Panc1 (cell line): ENCODE measurements around the gene LUZP4.
"Not testable (repeated sequence)": the region's sequence is repeated elsewhere in the genome, so short reads cannot be mapped to it uniquely, and the experiment has no call there.

Experiments used
- CTCF ChIP-seq: fragments of 450-650 bp; IDR thresholded peaks from 2 replicates; pipeline ENCODE4 v1.5.1; 2017; ENCODE audit warnings: mild to moderate bottlenecking
- POLR2AphosphoS5 ChIP-seq: IDR thresholded peaks from 2 replicates; pipeline ENCODE4 v1.6.1; 2012; ENCODE audit warnings: mild to moderate bottlenecking, low read depth, low read length, moderate library complexity
- REST ChIP-seq, 2 experiments: IDR thresholded peaks; 2 replicates each; pipeline ENCODE4 v1.6.1; 2011 to 2012; ENCODE audit warnings: low read depth in 2 of 2, control low read depth in 1 of 2, low read length in 1 of 2, mild to moderate bottlenecking in 1 of 2, moderate library complexity in 1 of 2; ENCODE audit not compliant: insufficient read depth in 1 of 2
- SIN3A ChIP-seq: IDR thresholded peaks from 2 replicates; pipeline ENCODE4 v1.6.1; 2012; ENCODE audit warnings: low read depth, mild to moderate bottlenecking, low read length, moderate library complexity, borderline replicate concordance; ENCODE audit not compliant: insufficient read depth
- TCF7L2 ChIP-seq: IDR thresholded peaks from 2 replicates; pipeline ENCODE4 v1.6.1; 2011; ENCODE audit warnings: mild to moderate bottlenecking, low read depth, low read length, inconsistent platforms

GRCh38 chrX:115329282-115329681, 39.8 kb downstream of the LUZP4 start:
- TF ChIP-seq CTCF; REST (IDR thresholded peaks at IDR 0.05; ENCODE audit: insufficient read depth in 1 of 2, low read depth in 2 of 2, low read length in 1 of 2); POLR2AphosphoS5; SIN3A; TCF7L2: not testable (repeated sequence)
